Head of caudate nucleus (tissue), 42 donors: Measurements from ENCODE around the gene CAB39.

Experiments
- DNase-seq, 42 donors: peaks; one replicate each; pipeline versions ENCODE4 v3.0.0 to v3.0.0-alpha.2; 2020 to 2021; ENCODE audit warnings: mixed read lengths in 7 of 42
- intact Hi-C: fragments of 100-400 bp; cut with DNase I; formaldehyde crosslinking; loops from one replicate; pipeline ENCODE4 v1.15.0; 2022

The CAB39 gene

GRCh38 chr2:230737791-230738226, 25.2 kb downstream of the CAB39 start:
- intact Hi-C loops = no loop called here
- no peak for DNase-seq

GRCh38 chr2:230738391-230738811, 25.8 kb downstream of the CAB39 start:
- DNase-seq = no peak
- intact Hi-C loops = no loop called here

GRCh38 chr2:230738924-230739323, 26.3 kb downstream of the CAB39 start:
- intact Hi-C loops = no loop called here
- DNase-seq = no peak

GRCh38 chr2:230739961-230740360, 27.3 kb downstream of the CAB39 start:
- DNase-seq = no peak
- intact Hi-C loops = no loop called here

- intact Hi-C loops = no loop called here
- no peak for DNase-seq
Measured at GRCh38 chr2:230742781-230743180, 30.1 kb downstream of the CAB39 start.

- intact Hi-C loops = no loop called here
- DNase-seq = peak in 8 of 42 donors; percentile 8 to 48 (median 21)
Measured at GRCh38 chr2:230746213-230746612, 33.6 kb downstream of the CAB39 start.

GRCh38 chr2:230748087-230748486, 35.4 kb downstream of the CAB39 start:
- no peak for DNase-seq
- intact Hi-C loops = no loop called here

- no peak for DNase-seq
- intact Hi-C loops = no loop called here
Measured at GRCh38 chr2:230749111-230749510, 36.5 kb downstream of the CAB39 start.

GRCh38 chr2:230751062-230751461, 38.4 kb downstream of the CAB39 start:
- DNase-seq = no peak
- intact Hi-C loops = no loop called here

- DNase-seq = no peak
- intact Hi-C loops = no loop called here
Measured at GRCh38 chr2:230754200-230754599, 41.6 kb downstream of the CAB39 start.

- DNase-seq = no peak
Measured at GRCh38 chr2:230757476-230757875, 44.8 kb downstream of the CAB39 start.

GRCh38 chr2:230758566-230759480, 46.2 kb downstream of the CAB39 start:
- intact Hi-C loops = no loop called here
- no peak for DNase-seq

More at GRCh38 chr2:230757476-230757875, 44.8 kb downstream of the CAB39 start:
- intact Hi-C loops = no loop called here

- intact Hi-C loops = no loop called here
- DNase-seq = peak in 15 of 42 donors; percentile 9 to 53 (median 22)
Measured at GRCh38 chr2:230759481-230760167, 47.0 kb downstream of the CAB39 start.

GRCh38 chr2:230761704-230762103, 49.1 kb downstream of the CAB39 start:
- DNase-seq = no peak
- intact Hi-C loops = no loop called here

GRCh38 chr2:230762317-230762896, 49.8 kb downstream of the CAB39 start:
- intact Hi-C loops = no loop called here
- no peak for DNase-seq

GRCh38 chr2:230764346-230764745, 51.7 kb downstream of the CAB39 start:
- DNase-seq = no peak
- intact Hi-C loops = no loop called here

- DNase-seq = no peak
- intact Hi-C loops = no loop called here
Measured at GRCh38 chr2:230765611-230766300, 53.1 kb downstream of the CAB39 start.

GRCh38 chr2:230767862-230768388, 55.3 kb downstream of the CAB39 start:
- no peak for DNase-seq
- intact Hi-C loops = no loop called here

GRCh38 chr2:230770804-230771203, 58.2 kb downstream of the CAB39 start:
- intact Hi-C loops = no loop called here

More at GRCh38 chr2:230770804-230771203, 58.2 kb downstream of the CAB39 start:
- no peak for DNase-seq
